ENCODE data around the gene BRD4. TPM values are rescaled to one million over a fixed set of nuclear protein-coding genes. Genes with fewer than 3 reads are reported as not detected.

Gene BRD4
- polyA plus RNA-seq, 2 of the 4 experiments (the other 2 are of a cell fraction), result 8.3 to 22.5 TPM

DNA sequence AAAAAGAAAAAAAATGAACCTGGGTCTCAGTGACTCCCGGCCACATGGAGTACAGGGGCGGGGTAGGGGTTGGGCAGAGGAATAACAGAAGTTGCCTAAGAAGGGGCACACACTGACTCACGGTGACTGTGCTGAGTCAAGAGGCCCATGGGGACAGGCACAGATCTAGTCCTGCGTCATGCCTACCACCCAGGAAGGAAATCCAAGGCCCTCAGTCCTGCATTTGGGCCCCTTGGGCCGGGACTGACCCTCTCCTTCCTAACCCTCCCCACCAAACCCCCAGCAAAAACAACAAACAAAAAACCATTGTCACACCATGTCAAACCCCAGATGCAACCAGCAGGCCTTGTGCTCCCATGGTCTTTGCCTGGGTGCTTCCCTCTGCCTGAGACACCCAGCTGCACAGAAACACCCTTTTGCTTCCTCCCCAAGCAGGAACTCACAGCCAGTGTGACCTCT, 122.0 kb downstream of the BRD4 start (continued):
- no peak for TF ChIP-seq PHF8 (IDR thresholded peaks at IDR 0.05; ENCODE audit: borderline replicate concordance, low read depth)
- no peak for TF ChIP-seq NR3C1 (IDR thresholded peaks at IDR 0.05)
- no peak for TF ChIP-seq HOXA7 (CRISPR knock-in tag; IDR thresholded peaks at IDR 0.05)
- TF ChIP-seq PBX3 (IDR thresholded peaks at IDR 0.05), result no peak
- TF ChIP-seq RAD21 (conservative IDR thresholded peaks at IDR 0.05 in 1 of 2, IDR thresholded peaks at IDR 0.05 in 1 of 2), result no peak
- no peak for TF ChIP-seq RNF2 (IDR thresholded peaks at IDR 0.05; ENCODE audit: borderline replicate concordance, low read depth)

DNA sequence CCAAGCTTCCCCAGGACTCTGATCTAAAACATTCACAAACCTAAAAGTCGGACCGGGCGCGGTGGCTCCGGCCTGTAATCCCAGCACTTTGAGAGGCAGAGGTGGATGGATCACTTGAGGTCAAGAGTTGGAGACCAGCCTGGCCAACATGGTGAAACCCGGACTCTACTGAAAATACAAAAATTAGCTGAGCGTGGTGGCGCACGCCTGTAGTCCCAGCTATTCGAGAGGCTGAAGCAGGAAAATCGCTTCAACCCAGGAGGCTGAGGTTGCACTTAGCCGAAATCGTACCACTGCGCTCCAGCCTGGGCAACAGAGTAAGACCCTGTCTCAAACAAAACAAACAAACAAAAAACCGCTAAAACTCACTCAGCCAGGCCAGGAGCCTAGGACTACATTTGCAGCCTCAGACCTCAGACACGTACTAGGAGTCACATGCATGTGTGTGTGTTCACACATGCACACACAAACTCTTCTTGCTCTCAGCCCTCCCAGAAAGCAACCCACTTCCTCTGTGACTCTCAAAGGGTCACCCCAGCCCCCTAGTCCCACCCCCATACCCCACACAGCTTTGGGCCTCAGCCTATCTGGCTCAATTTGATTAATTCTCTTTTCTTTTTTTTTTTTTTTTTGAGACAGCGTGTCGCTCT, 130.8 kb downstream of the BRD4 start:
- ChIA-PET POLR2A (no interaction called here), CTCF (interaction anchor here (0.6 to 1.3 kb wide), 2 partner anchors 19 to 49 kb away, joined by 3 read pairs; no protein-coding TSS in a partner anchor)
- no peak for DNase-seq (ENCODE audit: low read depth in 1 of 2, low spot score in 1 of 2)
- Histone ChIP-seq H3K4me3 (peak overlapping the region; percentile 68), H3K4me1 (peaks cover 14% of the 10 kb centered on the region), H3K27ac (peak overlapping the region; percentile 67 to 96; a peak in 5 of 6 replicates), H3K4me2 (peak overlapping the region; percentile 80), H3K9me3 (no peaks in the 10 kb centered on the region)
- ATAC-seq, result no peak
- FAIRE-seq, result no peak
- no peak for TF ChIP-seq SREBF2 (IDR thresholded peaks at IDR 0.05)
- no peak for TF ChIP-seq HES2 (IDR thresholded peaks at IDR 0.05)
- no peak for TF ChIP-seq EHF (CRISPR knock-in tag; IDR thresholded peaks at IDR 0.05)
- TF ChIP-seq HOXA7 (CRISPR knock-in tag; IDR thresholded peaks at IDR 0.05), result no peak
- no peak for TF ChIP-seq CHD2 (IDR thresholded peaks at IDR 0.05; ENCODE audit: low read length, partially characterized antibody)
- TF ChIP-seq FOXS1 (CRISPR knock-in tag; IDR thresholded peaks at IDR 0.05), result no peak
- TF ChIP-seq EHMT2 (IDR thresholded peaks at IDR 0.05; ENCODE audit: low read depth), result no peak
- no peak for TF ChIP-seq POLR2A (IDR thresholded peaks at IDR 0.05; ENCODE audit: low read length)
- no peak for TF ChIP-seq FOSB (CRISPR knock-in tag; IDR thresholded peaks at IDR 0.05)
- TF ChIP-seq NR3C1 (IDR thresholded peaks at IDR 0.05), result no peak
- TF ChIP-seq BHLHE40 (IDR thresholded peaks at IDR 0.05; ENCODE audit: low read depth, low read length), result no peak
- no peak for TF ChIP-seq E2F6 (IDR thresholded peaks at IDR 0.05; ENCODE audit: borderline replicate concordance, low read depth)
- no peak for TF ChIP-seq HOXB13 (CRISPR knock-in tag; IDR thresholded peaks at IDR 0.05; ENCODE audit: low read depth)
- TF ChIP-seq JUN (IDR thresholded peaks at IDR 0.05), result no peak
- no peak for TF ChIP-seq ZNF302 (CRISPR knock-in tag; IDR thresholded peaks at IDR 0.05)
- TF ChIP-seq MAFK (IDR thresholded peaks at IDR 0.05; ENCODE audit: partially characterized antibody), result no peak
- WGBS (ENCODE audit: missing lambda C conversion rate), result 92% methylated on average over 18 of the region's 18 CpGs

GRCh38 chr19:15200553-15201364, 131.6 kb downstream of the BRD4 start, which contains the start of gene NOTCH3:
TSS of gene NOTCH3 (minus strand) at chr19:15200995. CDS start at chr19:15200905, 90 bp downstream.
- peak in 1 of 2 experiments; percentile 45; a peak in 1 of 6 replicates for ATAC-seq
- DNase-seq (ENCODE audit: low read depth in 1 of 2, low spot score in 1 of 2), result no peak

More at GRCh38 chr19:15200553-15201364, 131.6 kb downstream of the BRD4 start, which contains the start of gene NOTCH3:
- CTCF ChIA-PET, result interaction anchor here (1.3 kb wide), 1 partner anchor 18 kb away, joined by 3 read pairs; no protein-coding TSS in a partner anchor
- WGBS (ENCODE audit: missing lambda C conversion rate), result 65% methylated on average over 3 of the region's 74 CpGs
- H3K4me3 ChIP-seq, result peak within 1 kb of the TSS; percentile 68
- H3K9me3 ChIP-seq, result no peaks in the 10 kb centered on the region
- FAIRE-seq, result no peak
- peak within 1 kb of the TSS; percentile 80 for H3K4me2 ChIP-seq
- peak within 1 kb of the TSS; percentile 67 to 96 for H3K27ac ChIP-seq
- POLR2A ChIA-PET, result no interaction called here
- TF ChIP-seq JUNB (IDR thresholded peaks at IDR 0.05), result no peak
- TF ChIP-seq CEBPB (IDR thresholded peaks at IDR 0.05), result no peak
- no peak for TF ChIP-seq ZFP36 (IDR thresholded peaks at IDR 0.05; ENCODE audit: borderline replicate concordance, partially characterized antibody)
- TF ChIP-seq E2F6 (IDR thresholded peaks at IDR 0.05; ENCODE audit: borderline replicate concordance, low read depth), result no peak
- H3K4me1 ChIP-seq, result peaks cover 18% of the 10 kb centered on the region

Data from A549 (cell line).